GM12873 (cell line): ENCODE data around the gene FAM135A.

Experiments
- CTCF ChIP-seq: IDR thresholded peaks from 2 replicates; pipeline ENCODE4 v1.5.1; 2012; ENCODE audit warnings: low read depth, mild to moderate bottlenecking, moderate library complexity, low read length, control low read depth; ENCODE audit not compliant: insufficient read depth; ENCODE audit errors: missing control alignments

FAM135A gene

GRCh38 chr6:70563530-70563929, 150.2 kb downstream of the FAM135A start:
- TF ChIP-seq CTCF: no peak

- no peak for TF ChIP-seq CTCF
Measured at GRCh38 chr6:70566751-70567382, 153.6 kb downstream of the FAM135A start, which contains the start of gene SDHAF4. SDHAF4 (plus strand) TSS chr6:70566930; CDS start chr6:70566941, 11 bp downstream.

- TF ChIP-seq CTCF: no peak
Measured at GRCh38 chr6:70574643-70575042, 161.3 kb downstream of the FAM135A start.

GRCh38 chr6:70575899-70576495, 162.7 kb downstream of the FAM135A start:
- TF ChIP-seq CTCF: no peak

- TF ChIP-seq CTCF: no peak
Measured at GRCh38 chr6:70586114-70586513, 172.8 kb downstream of the FAM135A start.

GRCh38 chr6:70590400-70590799, 177.1 kb downstream of the FAM135A start:
- no peak for TF ChIP-seq CTCF

- no peak for TF ChIP-seq CTCF
Measured at GRCh38 chr6:70592391-70593117, 179.2 kb downstream of the FAM135A start.
